PC-9 (cell line): ENCODE data around the gene ZNF148. TPM values are rescaled to one million over a fixed set of nuclear protein-coding genes. Genes with fewer than 3 reads are reported as not detected.

Source experiments
- BruUV-seq: library from RNA; stranded (reverse); fragments of 400-500 nt; replicated peaks from 2 replicates; lab custom pipeline; 2021; lab: Mats Ljungman, UMichigan
- CTCF ChIA-PET: fragments of 300-600 bp; sonication (Branson Sonifier 250); formaldehyde crosslinking; loops from one replicate; lab custom pipeline; 2022; ENCODE audit warnings: antibody characterized with exemption; lab: Charles Lee
- POLR2A ChIA-PET: fragments of 300-600 bp; sonication (Branson Sonifier 250); formaldehyde crosslinking; loops from one replicate; lab custom pipeline; 2022; ENCODE audit warnings: antibody characterized with exemption; ENCODE audit not compliant: unreplicated experiment; lab: Charles Lee
- DNase-seq, 2 experiments: peaks; one replicate each; pipeline versions ENCODE4 v3.0.0 to v3.0.0-alpha.2; 2015 to 2022; ENCODE audit warnings: mixed read lengths in 1 of 2
- H2AFZ ChIP-seq: fragments of 200-600 bp; sonication (generic); 2 replicates; pipeline ENCODE4 v1.8.1; 2017; ENCODE audit warnings: antibody characterized with exemption
- H3F3A ChIP-seq: fragments of 200-600 bp; sonication (generic); 2 replicates; pipeline ENCODE4 v1.8.1; 2017; ENCODE audit warnings: antibody characterized with exemption, mild to moderate bottlenecking, low read depth; ENCODE audit not compliant: insufficient read depth
- H3K27ac ChIP-seq: fragments of 200-600 bp; sonication (generic); 2 replicates; pipeline ENCODE4 v1.6.1; 2016; ENCODE audit warnings: mixed run types
- H3K27me3 ChIP-seq: fragments of 200-600 bp; sonication (generic); 2 replicates; pipeline ENCODE4 v1.6.1; 2016; ENCODE audit warnings: low read depth, mixed run types; ENCODE audit not compliant: insufficient read depth
- H3K36me3 ChIP-seq: fragments of 200-600 bp; sonication (generic); 2 replicates; pipeline ENCODE4 v1.6.1; 2016; ENCODE audit warnings: low read depth, mixed run types
- H3K4me1 ChIP-seq: fragments of 200-600 bp; sonication (generic); replicated peaks from 2 replicates; pipeline ENCODE4 v1.6.1; 2016; ENCODE audit warnings: mixed run types; ENCODE audit not compliant: insufficient read depth
- H3K4me2 ChIP-seq: fragments of 200-600 bp; sonication (generic); 2 replicates; pipeline ENCODE4 v1.6.1; 2017; ENCODE audit warnings: mixed run types
- H3K4me3 ChIP-seq: fragments of 200-600 bp; sonication (generic); 2 replicates; pipeline ENCODE4 v1.6.1; 2016; ENCODE audit warnings: mixed run types
- H3K79me2 ChIP-seq: fragments of 200-600 bp; sonication (generic); 2 replicates; pipeline ENCODE4 v1.6.1; 2017; ENCODE audit warnings: low read depth, mixed run types
- H3K9me2 ChIP-seq: fragments of 200-600 bp; sonication (generic); 2 replicates; pipeline ENCODE4 v1.8.1; 2017; ENCODE audit warnings: mild to moderate bottlenecking; ENCODE audit not compliant: insufficient read depth
- H3K9me3 ChIP-seq: fragments of 200-600 bp; sonication (generic); 2 replicates; pipeline ENCODE4 v1.8.1; 2016; ENCODE audit warnings: low read depth; ENCODE audit not compliant: insufficient read depth
- H4K20me1 ChIP-seq: fragments of 200-600 bp; sonication (generic); 2 replicates; pipeline ENCODE4 v1.8.1; 2017; ENCODE audit not compliant: insufficient read depth
- EZH2 ChIP-seq: fragments of 200-600 bp; sonication (generic); IDR thresholded peaks from 2 replicates; pipeline ENCODE4 v1.8.0; 2017; ENCODE audit warnings: antibody characterized with exemption, low read depth
- intact Hi-C: fragments of 100-400 bp; cut with micrococcal nuclease; formaldehyde crosslinking; loops from one replicate; pipeline ENCODE4 v1.10.0; 2022; ENCODE audit not compliant: unreplicated experiment
- total RNA-seq: library from RNA; stranded (reverse); gene quantifications from 2 replicates; pipeline ENCODE4 v1.2.3, GENCODE V29; 2021
- TF ChIP-seq, protein P1 (sequence below): fragments of 200-600 bp; sonication (generic); conservative IDR thresholded peaks from 2 replicates; pipeline ENCODE4 v1.6.1; 2017; ENCODE audit warnings: mixed run types, antibody characterized with exemption, mild to moderate bottlenecking, moderate library complexity

The ZNF148 gene
- total RNA-seq, 1 experiment from 2014 or later, result 62.6 TPM

DNA sequence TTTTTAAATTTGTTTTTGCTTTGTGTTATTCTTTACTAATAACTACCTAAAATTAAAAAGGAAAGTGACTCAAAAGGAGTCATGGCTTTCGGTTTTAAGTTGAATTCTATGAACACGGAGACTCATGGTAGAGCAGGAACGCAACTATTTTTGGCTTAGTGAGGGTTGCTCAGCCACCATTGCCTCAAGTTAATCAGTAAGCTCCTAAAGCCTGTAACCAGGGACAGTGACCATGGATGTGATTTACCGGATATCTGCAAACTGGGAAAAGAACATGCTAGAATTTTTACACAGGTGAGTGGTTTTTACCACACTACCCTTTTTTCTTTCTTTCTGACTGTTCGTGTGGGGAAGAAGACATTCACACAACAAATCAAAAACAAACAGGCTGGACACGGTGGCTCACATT, 174.4 kb downstream of the ZNF148 start:
- no peaks in the 10 kb centered on the region for H3K27me3 ChIP-seq
- no peaks in the 10 kb centered on the region for H3K36me3 ChIP-seq
- H3K4me2 ChIP-seq, result no peak overlapping the region
- POLR2A ChIA-PET, result no interaction called here
- CTCF ChIA-PET, result no interaction called here
- no peaks in the 10 kb centered on the region for H3K4me1 ChIP-seq
- H3K27ac ChIP-seq, result no peak overlapping the region
- no peak overlapping the region for H2AFZ ChIP-seq
- BruUV-seq, result no TSS peak
- H3K9me3 ChIP-seq, result no peaks in the 10 kb centered on the region
- no peaks in the 10 kb centered on the region for H3K9me2 ChIP-seq
- no peak overlapping the region for H3K4me3 ChIP-seq
- 0 out of 2 replicates have a peak, but pooled peaks cover 5% of the 10 kb centered on the region for H3K79me2 ChIP-seq
- no peak for TF ChIP-seq EZH2
- TF ChIP-seq, protein P1, sequence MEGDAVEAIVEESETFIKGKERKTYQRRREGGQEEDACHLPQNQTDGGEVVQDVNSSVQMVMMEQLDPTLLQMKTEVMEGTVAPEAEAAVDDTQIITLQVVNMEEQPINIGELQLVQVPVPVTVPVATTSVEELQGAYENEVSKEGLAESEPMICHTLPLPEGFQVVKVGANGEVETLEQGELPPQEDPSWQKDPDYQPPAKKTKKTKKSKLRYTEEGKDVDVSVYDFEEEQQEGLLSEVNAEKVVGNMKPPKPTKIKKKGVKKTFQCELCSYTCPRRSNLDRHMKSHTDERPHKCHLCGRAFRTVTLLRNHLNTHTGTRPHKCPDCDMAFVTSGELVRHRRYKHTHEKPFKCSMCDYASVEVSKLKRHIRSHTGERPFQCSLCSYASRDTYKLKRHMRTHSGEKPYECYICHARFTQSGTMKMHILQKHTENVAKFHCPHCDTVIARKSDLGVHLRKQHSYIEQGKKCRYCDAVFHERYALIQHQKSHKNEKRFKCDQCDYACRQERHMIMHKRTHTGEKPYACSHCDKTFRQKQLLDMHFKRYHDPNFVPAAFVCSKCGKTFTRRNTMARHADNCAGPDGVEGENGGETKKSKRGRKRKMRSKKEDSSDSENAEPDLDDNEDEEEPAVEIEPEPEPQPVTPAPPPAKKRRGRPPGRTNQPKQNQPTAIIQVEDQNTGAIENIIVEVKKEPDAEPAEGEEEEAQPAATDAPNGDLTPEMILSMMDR, result no peak
- intact Hi-C loops, result no loop called here
- no peaks in the 10 kb centered on the region for H3F3A ChIP-seq
- H4K20me1 ChIP-seq, result no peaks in the 10 kb centered on the region
- DNase-seq, result no peak

DNA sequence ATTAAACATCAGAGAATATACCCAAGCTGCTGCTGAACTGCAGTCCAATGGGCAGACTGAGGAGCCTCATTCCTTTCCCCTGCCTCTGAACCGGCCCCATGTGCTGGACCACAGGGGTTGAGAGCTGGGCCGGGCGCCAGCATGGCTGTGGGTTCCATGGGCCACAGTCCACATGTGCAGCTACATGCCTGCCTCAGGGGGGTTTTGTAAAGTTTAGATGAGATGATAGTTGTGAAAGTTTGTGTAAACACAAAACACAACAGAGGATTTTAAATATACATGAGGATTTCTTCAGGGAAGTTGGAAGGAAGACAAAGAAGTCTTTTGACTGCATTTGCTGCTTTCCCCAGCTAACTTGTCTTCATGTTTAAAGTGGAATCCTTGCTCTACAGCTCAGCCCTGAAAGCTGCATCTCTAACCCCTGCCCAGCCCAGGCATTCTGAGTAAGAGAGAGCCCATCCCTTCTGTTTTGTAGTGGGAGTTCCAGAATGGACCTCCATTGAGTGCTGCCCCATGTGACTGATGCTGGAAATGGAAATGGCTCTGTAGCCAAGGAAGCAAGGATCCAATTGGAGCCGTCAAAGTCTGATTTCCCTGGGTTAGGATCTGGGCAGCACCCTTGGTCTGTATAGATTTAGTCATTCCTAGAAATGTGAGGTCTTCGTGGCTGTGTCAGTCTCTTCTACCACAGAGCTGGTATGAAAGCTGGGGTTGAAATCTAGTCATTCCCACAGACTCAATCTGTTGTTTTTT, 180.1 kb downstream of the ZNF148 start:
- no peak for TF ChIP-seq EZH2
- TF ChIP-seq, protein P1, result no peak
- no peaks in the 10 kb centered on the region for H3K27me3 ChIP-seq
- no peaks in the 10 kb centered on the region for H3K4me1 ChIP-seq
- 0 out of 2 replicates have a peak, but pooled peaks cover 6% of the 10 kb centered on the region for H3K36me3 ChIP-seq
- no peak overlapping the region for H2AFZ ChIP-seq
- no peak overlapping the region for H3K4me2 ChIP-seq
- H3F3A ChIP-seq, result no peaks in the 10 kb centered on the region
- H3K9me2 ChIP-seq, result no peaks in the 10 kb centered on the region
- no TSS peak for BruUV-seq
- POLR2A ChIA-PET, result no interaction called here
- intact Hi-C loops, result no loop called here
- H3K27ac ChIP-seq, result no peak overlapping the region
- H3K9me3 ChIP-seq, result no peaks in the 10 kb centered on the region
- DNase-seq, result no peak
- no peaks in the 10 kb centered on the region for H4K20me1 ChIP-seq
- CTCF ChIA-PET, result interaction anchor here (0.7 kb wide), 1 partner anchor 734 kb away, joined by 3 read pairs; no protein-coding TSS in a partner anchor
- no peaks in the 10 kb centered on the region for H3K79me2 ChIP-seq
- H3K4me3 ChIP-seq, result no peak overlapping the region

DNA sequence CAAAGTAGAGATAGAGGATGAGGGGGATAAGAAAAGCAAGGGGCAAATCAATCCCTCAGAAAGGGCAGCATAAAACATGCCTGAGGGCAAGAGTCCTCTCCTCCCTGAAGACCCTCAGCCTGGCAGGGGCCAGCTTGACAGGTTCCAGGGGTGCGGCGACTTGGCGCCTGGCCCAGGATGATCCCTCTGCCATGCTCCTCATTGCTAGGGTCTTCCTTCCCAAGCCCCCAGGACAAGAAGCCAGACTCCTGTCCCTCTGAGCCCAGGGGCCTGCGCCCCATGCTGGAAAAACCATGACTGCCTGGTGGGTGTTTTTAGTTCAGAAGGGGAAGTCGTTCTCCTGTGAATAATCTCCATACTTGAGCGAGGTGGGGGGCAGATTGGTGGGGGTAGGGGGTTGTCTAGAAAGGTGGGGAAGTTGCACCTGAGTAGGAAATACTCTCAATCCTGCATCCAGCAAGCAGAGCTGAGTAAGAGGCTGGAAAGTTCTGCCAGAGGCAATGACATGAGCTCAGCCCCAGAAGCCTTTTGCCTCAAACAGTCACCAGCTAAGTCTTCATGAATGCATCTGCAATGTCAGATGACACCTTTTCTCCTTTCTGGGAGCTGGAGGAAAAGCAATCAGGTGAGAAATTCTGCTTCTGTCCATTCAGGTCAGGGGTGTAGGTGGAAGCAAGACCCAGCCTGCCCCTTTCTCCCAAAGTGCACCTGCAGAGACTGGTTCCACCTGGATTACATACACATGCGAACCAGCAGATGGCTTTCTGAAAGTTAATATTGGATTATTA, 180.9 kb downstream of the ZNF148 start:
- Histone ChIP-seq H3K4me1 (no peaks in the 10 kb centered on the region), H3K79me2 (no peaks in the 10 kb centered on the region), H4K20me1 (no peaks in the 10 kb centered on the region), H2AFZ (no peak overlapping the region), H3F3A (no peaks in the 10 kb centered on the region), H3K27me3 (no peaks in the 10 kb centered on the region), H3K4me2 (no peak overlapping the region), H3K36me3 (peaks cover 14% of the 10 kb centered on the region; the same call in 1 of the 2 replicates), H3K4me3 (no peak overlapping the region), H3K9me2 (no peaks in the 10 kb centered on the region), H3K27ac (no peak overlapping the region), H3K9me3 (no peaks in the 10 kb centered on the region)
- BruUV-seq, result no TSS peak
- no peak for DNase-seq
- TF ChIP-seq, protein P1, result no peak
- ChIA-PET CTCF (interaction anchor here (0.5 kb wide), 1 partner anchor 341 kb away, joined by 10 read pairs; no protein-coding TSS in a partner anchor), POLR2A (interaction anchor here (0.6 kb wide), 1 partner anchor 33 kb away, joined by 8 read pairs; no protein-coding TSS in a partner anchor)
- intact Hi-C loops, result no loop called here
